Endothelial cell of umbilical vein (primary cell): ENCODE data around the gene ABCA2. TPM values are rescaled to one million over a fixed set of nuclear protein-coding genes. Genes with fewer than 3 reads are reported as not detected.

Experiments used
- BruUV-seq: library from RNA; stranded (reverse); fragments of 400-500 nt; replicated peaks from 2 replicates; lab custom pipeline; 2021; lab: Mats Ljungman, UMichigan
- CTCF ChIA-PET: fragments of 300-600, 350-600 bp; sonication (Branson Sonifier 250); formaldehyde crosslinking; loops from one replicate; lab custom pipeline; 2021; ENCODE audit warnings: antibody characterized with exemption, inconsistent platforms; lab: Charles Lee
- POLR2A ChIA-PET: fragments of 300-600, 350-600 bp; sonication (Branson Sonifier 250); formaldehyde crosslinking; loops from one replicate; lab custom pipeline; 2021; ENCODE audit warnings: antibody characterized with exemption, inconsistent platforms; lab: Charles Lee
- DNase-seq: peaks from one replicate; pipeline ENCODE4 v3.0.0-alpha.2; 2011; ENCODE audit warnings: low read depth, low spot score
- FAIRE-seq: peaks from 2 replicates; lab custom pipeline; 2011; peaks lifted over from hg19 to GRCh38; lab: Jason Lieb, UNC
- H2AFZ ChIP-seq: 2 replicates; pipeline ENCODE4 v1.6.0; 2012; ENCODE audit warnings: low read depth, low read length, control low read depth, inconsistent platforms
- H3K27ac ChIP-seq: 2 replicates; pipeline ENCODE4 v1.5.1; 2011; ENCODE audit warnings: low read depth, mild to moderate bottlenecking, control low read depth, low read length, moderate library complexity; ENCODE audit not compliant: insufficient read depth
- H3K27me3 ChIP-seq, 2 experiments: 2 replicates each; pipeline versions ENCODE4 v1.6.0 to v1.6.1; 2011; ENCODE audit warnings: low read length in 2 of 2, mixed read lengths in 1 of 2; ENCODE audit not compliant: control insufficient read depth in 2 of 2, insufficient read depth in 2 of 2
- H3K36me3 ChIP-seq, 2 experiments: 2 replicates in 1 of 2; 3 replicates in 1 of 2; pipeline ENCODE4 v1.5.1; 2011; ENCODE audit warnings: low read length in 2 of 2, mild to moderate bottlenecking in 1 of 2, moderate library complexity in 1 of 2; ENCODE audit not compliant: control insufficient read depth in 2 of 2, insufficient read depth in 2 of 2; ENCODE audit errors: extremely low read depth in 1 of 2
- H3K4me1 ChIP-seq: 3 replicates; pipeline ENCODE4 v1.5.1; 2011; ENCODE audit warnings: mild to moderate bottlenecking, low read length; ENCODE audit not compliant: control insufficient read depth, insufficient read depth; ENCODE audit errors: extremely low read depth
- H3K4me2 ChIP-seq: 2 replicates; pipeline ENCODE4 v1.6.1; 2011; ENCODE audit warnings: low read length, control low read depth, mixed read lengths; ENCODE audit not compliant: insufficient read depth
- H3K4me3 ChIP-seq, 3 experiments: fragments of 200-600 bp in 1 of 3; sonication (generic), shearing (Covaris generic) in 1 of 3; replicated peaks in 1 of 3; 2 replicates each; pipeline ENCODE4 v1.5.1; 2011 to 2016; ENCODE audit warnings: control low read depth in 3 of 3, low read length in 3 of 3, mild to moderate bottlenecking in 2 of 3, inconsistent platforms in 1 of 3, low read depth in 1 of 3, moderate library complexity in 1 of 3; ENCODE audit not compliant: insufficient read depth in 1 of 3
- H3K79me2 ChIP-seq: 2 replicates; pipeline ENCODE4 v1.6.0; 2012; ENCODE audit warnings: low read length, inconsistent platforms; ENCODE audit not compliant: control insufficient read depth, insufficient read depth
- H3K9ac ChIP-seq: replicated peaks from 2 replicates; pipeline ENCODE3; 2011; ENCODE audit warnings: low read length, control low read depth; ENCODE audit not compliant: insufficient read depth; ENCODE audit errors: extremely low read depth
- H3K9me1 ChIP-seq: replicated peaks from 3 replicates; pipeline ENCODE4 v1.6.0; 2011; ENCODE audit warnings: mild to moderate bottlenecking, low read length; ENCODE audit not compliant: control insufficient read depth, insufficient read depth; ENCODE audit errors: extremely low read depth
- H3K9me3 ChIP-seq: replicated peaks from 2 replicates; pipeline ENCODE4 v1.5.1; 2012; ENCODE audit warnings: low read length, inconsistent platforms; ENCODE audit not compliant: control insufficient read depth, insufficient read depth
- H4K20me1 ChIP-seq: replicated peaks from 2 replicates; pipeline ENCODE3; 2011; ENCODE audit warnings: mild to moderate bottlenecking, low read length; ENCODE audit not compliant: control insufficient read depth, insufficient read depth; ENCODE audit errors: extremely low read depth
- CTCF ChIP-seq, 2 donors: IDR thresholded peaks; 1 replicate in 1 of 2; 2 replicates in 1 of 2; pipeline ENCODE4 v1.5.1; 2011; ENCODE audit warnings: low read length in 2 of 2, mild to moderate bottlenecking in 2 of 2, moderate library complexity in 2 of 2, control low read depth in 1 of 2, inconsistent platforms in 1 of 2, low read depth in 1 of 2; ENCODE audit not compliant: insufficient read depth in 1 of 2; ENCODE audit errors: extremely low read depth in 1 of 2
- EZH2 ChIP-seq: IDR thresholded peaks from 2 replicates; pipeline ENCODE4 v1.6.1; 2012; ENCODE audit warnings: borderline replicate concordance, low read depth, mild to moderate bottlenecking, moderate library complexity, low read length, inconsistent platforms; ENCODE audit not compliant: severe bottlenecking
- FOS ChIP-seq: IDR thresholded peaks from 2 replicates; pipeline ENCODE4 v1.6.1; 2011; ENCODE audit warnings: mild to moderate bottlenecking, low read length, moderate library complexity, borderline replicate concordance; ENCODE audit not compliant: insufficient read depth
- GATA2 ChIP-seq: IDR thresholded peaks from 2 replicates; pipeline ENCODE4 v1.7.0; 2011; ENCODE audit warnings: low read depth, mild to moderate bottlenecking, moderate library complexity, mixed read lengths, low read length; ENCODE audit not compliant: insufficient read length, insufficient read depth
- JUN ChIP-seq: IDR thresholded peaks from 2 replicates; pipeline ENCODE4 v1.6.1; 2011; ENCODE audit warnings: borderline replicate concordance, low read depth; ENCODE audit not compliant: insufficient read length, insufficient read depth
- MAX ChIP-seq: IDR thresholded peaks from 2 replicates; pipeline ENCODE4 v1.6.1; 2011; ENCODE audit not compliant: insufficient read depth, insufficient read length
- MYC ChIP-seq: IDR thresholded peaks from one replicate; pipeline ENCODE4 v1.6.1; 2011; ENCODE audit warnings: mild to moderate bottlenecking, low read depth, low read length
- POLR2A ChIP-seq: IDR thresholded peaks from 2 replicates; pipeline ENCODE4 v1.6.1; 2012; ENCODE audit warnings: low read depth, mild to moderate bottlenecking, control low read depth, low read length
- POLR2AphosphoS5 ChIP-seq: IDR thresholded peaks from 2 replicates; pipeline ENCODE4 v1.6.1; 2012; ENCODE audit warnings: low read depth, mild to moderate bottlenecking, control low read depth, low read length, moderate library complexity; ENCODE audit not compliant: insufficient read depth
- dilution Hi-C: fragments of 300-500 bp; cut with MboI; formaldehyde crosslinking; loops from one replicate; pipeline ENCODE4 v1.15.0; 2019; ENCODE audit warnings: low sequenced_read_pairs; ENCODE audit not compliant: extremely low pct_ligation_motif_present
- intact Hi-C: fragments of 100-400 bp; cut with micrococcal nuclease; formaldehyde crosslinking; loops from one replicate; pipeline ENCODE4 v1.10.0; 2022
- polyA plus RNA-seq, 4 experiments: library from polyadenylated mRNA; depleted of rRNA in 3 of 4; stranded (reverse) in 3 of 4; unstranded in 1 of 4; fragments of >200 nt; gene quantifications; 2 replicates each; pipeline versions ENCODE4 v1.2.1 to v1.2.3, GENCODE V29; 2011 to 2012; ENCODE audit warnings: missing spikeins in 1 of 4
- total RNA-seq: library from RNA; stranded (reverse); gene quantifications from 2 replicates; pipeline ENCODE4 v1.2.3, GENCODE V29; 2021

Gene ABCA2
- total and polyA plus RNA-seq, 2 donors (not counting 3 experiments of a cell fraction or from before 2014, with no cell fraction given): 20.0 to 29.1 TPM

DNA sequence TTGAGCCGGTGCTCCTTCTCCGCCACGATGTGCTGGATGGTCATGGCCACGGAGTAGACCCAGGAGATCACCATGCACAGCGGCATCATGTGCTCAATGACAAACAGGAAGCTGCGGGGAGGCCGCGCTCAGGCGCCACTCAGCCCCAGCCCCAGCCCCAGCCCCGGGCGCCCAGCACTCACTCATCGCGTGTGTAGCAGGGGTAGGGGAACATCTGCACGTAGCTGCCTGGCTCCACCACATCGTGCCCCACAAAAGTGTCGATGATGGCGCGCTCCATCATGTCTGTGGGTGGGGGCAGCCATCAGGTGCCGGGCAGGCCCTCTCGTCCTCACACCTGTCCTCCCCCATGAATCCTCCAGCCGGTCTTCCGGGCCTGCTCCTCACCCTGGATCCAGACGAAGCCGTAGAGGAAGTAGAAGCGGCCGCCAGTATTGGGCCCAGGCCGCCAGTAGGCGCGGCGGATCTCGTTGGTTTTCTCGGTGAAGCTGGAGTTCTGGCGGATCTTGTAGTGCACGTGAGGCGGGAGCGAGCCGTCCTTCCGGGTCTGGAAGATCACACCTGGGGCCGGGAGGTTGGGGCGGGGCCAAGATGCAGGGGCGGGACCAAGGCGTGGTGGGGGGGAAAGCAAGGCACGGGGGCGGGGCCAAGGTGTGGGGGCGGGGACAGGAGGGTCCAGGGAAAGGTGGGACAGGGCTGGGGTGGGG lies 10.1 kb downstream of the ABCA2 start:
- intact Hi-C loops (no loop called here), dilution Hi-C loops (no loop called here)
- Histone ChIP-seq H3K4me2 (no peak overlapping the region), H3K27ac (no peak overlapping the region), H3K9ac (no peak overlapping the region), H2AFZ (no peak overlapping the region), H3K79me2 (no peaks in the 10 kb centered on the region), H3K9me3 (no peaks in the 10 kb centered on the region), H3K4me1 (no peaks in the 10 kb centered on the region), H3K9me1 (no peaks in the 10 kb centered on the region), H4K20me1 (no peaks in the 10 kb centered on the region), H3K36me3 (no peaks in the 10 kb centered on the region), H3K27me3 (no peaks in the 10 kb centered on the region), H3K4me3 (no peak overlapping the region)
- TF ChIP-seq CTCF (IDR thresholded peaks at IDR 0.05; ENCODE audit: extremely low read depth in 1 of 2, insufficient read depth in 1 of 2, low read depth in 1 of 2, low read length in 2 of 2) (no peak), JUN (no peak), MYC (no peak), MAX (no peak), POLR2AphosphoS5 (no peak), EZH2 (no peak), POLR2A (no peak), GATA2 (no peak), FOS (no peak)
- BruUV-seq: TSS peak; percentile 9
- DNase-seq: no peak
- CTCF ChIA-PET: interaction anchor here (1.2 to 1.6 kb wide), 2 partner anchors 11 to 70 kb away, joined by 3 to 5 read pairs; no protein-coding TSS in a partner anchor
- POLR2A ChIA-PET: no interaction called here
- FAIRE-seq: no peak
